Upper lobe of right lung (tissue), 1 donor: Measurements from ENCODE around the gene AP1S1. TPM values are rescaled to one million over a fixed set of nuclear protein-coding genes. Genes with fewer than 3 reads are reported as not detected.
A peak's percentile ranks its signal among the peaks of the same experiment; 100 is the strongest.

ENCODE experiments used
- ATAC-seq: fragments of 200-7000 bp; cut with Tn5 transposase; one replicate; pipeline ENCODE4 v1.9.1; 2020; ENCODE audit warnings: mild to moderate bottlenecking, moderate library complexity
- DNase-seq: peaks from one replicate; pipeline ENCODE4 v3.0.0-alpha.2; 2020
- H3K27ac ChIP-seq: fragments of 200-600 bp; one replicate; pipeline ENCODE4 v1.8.0; 2022
- H3K27me3 ChIP-seq: fragments of 200-600 bp; one replicate; pipeline ENCODE4 v1.8.0; 2022; ENCODE audit warnings: mild to moderate bottlenecking
- H3K36me3 ChIP-seq: fragments of 200-600 bp; one replicate; pipeline ENCODE4 v1.8.0; 2022
- H3K4me1 ChIP-seq: fragments of 200-600 bp; one replicate; pipeline ENCODE4 v1.8.0; 2022
- H3K4me3 ChIP-seq: fragments of 200-600 bp; one replicate; pipeline ENCODE4 v1.8.0; 2022; ENCODE audit warnings: mild to moderate bottlenecking
- H3K9me3 ChIP-seq: fragments of 200-600 bp; one replicate; pipeline ENCODE4 v1.8.0; 2022
- CTCF ChIP-seq: fragments of 200-600 bp; IDR thresholded peaks from one replicate; pipeline ENCODE4 v1.8.0; 2022; ENCODE audit warnings: antibody characterized with exemption
- intact Hi-C: fragments of 100-400 bp; cut with DNase I; formaldehyde crosslinking; loops from one replicate; pipeline ENCODE4 v1.11.0; 2022
- total RNA-seq: library from RNA; stranded (reverse); fragmentation: NEBNext Ultra II Directional; extraction: Animal tissue kit (Norgen Biotek cat#: 25700); gene quantifications from one replicate; pipeline ENCODE4 v1.2.1, GENCODE V29; 2021
- donor health status: DM: no; HTN: yes; CAD: no; lungs with severe emphysema.

AP1S1 gene
- total RNA-seq, 1 donor from 2014 or later = 24.0 TPM

DNA sequence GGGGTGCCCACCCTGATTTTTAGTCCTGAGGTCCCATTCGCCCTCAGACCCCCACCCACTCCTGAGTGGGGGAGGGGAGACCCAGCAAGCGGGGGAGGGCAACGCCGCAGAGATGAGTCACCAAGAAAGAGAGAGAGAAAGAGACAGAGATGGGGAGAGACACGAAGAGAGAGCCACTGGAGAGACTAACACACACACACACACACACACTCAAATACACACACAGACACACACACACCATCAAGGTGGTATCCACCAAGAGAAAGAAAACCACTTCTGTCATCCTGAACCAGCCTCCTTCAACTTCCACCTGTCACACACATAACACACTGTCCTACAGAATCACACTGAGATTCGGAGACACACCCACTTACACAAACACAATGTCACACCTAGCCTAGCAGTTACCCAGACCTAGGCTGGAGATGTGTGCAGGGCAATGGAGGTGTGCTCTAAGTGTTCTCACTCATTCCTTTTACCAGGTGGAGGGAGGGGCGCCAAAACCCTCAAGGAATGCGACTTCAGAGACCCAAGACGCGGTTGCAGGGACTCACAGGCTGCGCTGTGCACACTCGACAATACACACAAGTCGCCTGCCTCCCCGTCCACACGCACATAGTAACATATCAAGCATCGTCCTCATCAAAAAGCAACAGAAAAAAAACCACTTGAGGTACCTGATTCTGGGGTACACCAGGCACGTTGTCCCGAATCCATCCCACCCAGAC lies 15.0 kb downstream of the AP1S1 start:
- Histone ChIP-seq H3K9me3 (no peaks in the 10 kb centered on the region), H3K36me3 (no peaks in the 10 kb centered on the region), H3K4me3 (no peak overlapping the region), H3K4me1 (peaks cover 39% of the 10 kb centered on the region), H3K27me3 (peaks cover 98% of the 10 kb centered on the region), H3K27ac (no peak overlapping the region)
- ATAC-seq (no peak), DNase-seq (no peak)
- no peak for TF ChIP-seq CTCF
- intact Hi-C loops = no loop called here

GRCh38 chr7:101169838-101170551 lies 15.7 kb downstream of the AP1S1 start:
- no peak overlapping the region for H3K27ac ChIP-seq
- DNase-seq (peak; percentile 86), ATAC-seq (peak; percentile 69)
- no peaks in the 10 kb centered on the region for H3K9me3 ChIP-seq
- intact Hi-C loops = no loop called here
- H3K4me1 ChIP-seq = peaks cover 35% of the 10 kb centered on the region
- no peak overlapping the region for H3K4me3 ChIP-seq
- peak; percentile 87 for TF ChIP-seq CTCF
- H3K36me3 ChIP-seq = no peaks in the 10 kb centered on the region
- H3K27me3 ChIP-seq = peaks cover 98% of the 10 kb centered on the region

DNA sequence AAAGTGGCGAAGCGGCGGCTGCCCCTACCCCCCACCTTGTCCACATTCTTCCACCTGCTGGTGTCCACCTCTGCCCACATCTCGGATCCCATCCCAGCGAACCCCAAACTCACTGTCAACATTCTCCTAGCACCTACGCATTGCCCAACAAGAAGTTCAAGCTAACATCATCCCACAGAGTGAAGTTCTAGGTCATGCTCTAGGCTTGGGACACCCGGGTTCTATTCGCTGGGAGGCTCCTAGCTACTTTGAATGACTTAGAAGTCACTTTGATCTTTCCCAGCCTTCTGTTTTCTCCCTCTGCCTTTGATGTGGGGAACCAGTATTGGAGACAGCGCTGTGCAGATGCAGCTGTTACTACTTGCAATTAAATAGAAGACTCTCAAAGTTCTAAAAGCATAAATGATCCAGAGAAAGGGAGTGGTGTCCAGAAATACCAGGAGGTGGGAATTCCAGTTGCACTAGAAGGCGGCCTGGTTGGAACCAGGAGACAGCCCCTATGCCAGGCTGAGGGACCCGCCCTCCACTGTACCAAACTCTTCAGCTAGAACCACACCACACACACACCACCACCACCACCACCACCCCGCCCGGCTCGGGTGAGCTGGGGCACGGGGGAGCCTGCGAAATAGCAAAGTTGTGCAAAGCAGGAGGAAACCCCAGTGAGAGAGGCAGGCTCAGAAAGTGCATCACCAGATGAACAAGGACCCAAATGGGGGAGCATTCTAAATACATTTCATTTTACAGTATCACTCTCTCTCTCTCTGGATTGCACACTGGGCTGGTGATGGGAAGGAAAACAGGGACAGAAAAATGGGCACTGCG lies 16.6 kb downstream of the AP1S1 start:
- peaks cover 98% of the 10 kb centered on the region for H3K27me3 ChIP-seq
- no peak overlapping the region for H3K27ac ChIP-seq
- H3K4me1 ChIP-seq = peaks cover 28% of the 10 kb centered on the region
- no peaks in the 10 kb centered on the region for H3K9me3 ChIP-seq
- no peak overlapping the region for H3K4me3 ChIP-seq
- TF ChIP-seq CTCF = no peak
- H3K36me3 ChIP-seq = no peaks in the 10 kb centered on the region
- ATAC-seq = no peak
- intact Hi-C loops = no loop called here
- DNase-seq = no peak

GRCh38 chr7:101171442-101171837 lies 17.2 kb downstream of the AP1S1 start:
- H3K4me3 ChIP-seq = no peak overlapping the region
- no peak for TF ChIP-seq CTCF
- intact Hi-C loops = no loop called here
- no peak overlapping the region for H3K27ac ChIP-seq
- H3K36me3 ChIP-seq = no peaks in the 10 kb centered on the region
- H3K4me1 ChIP-seq = peaks cover 25% of the 10 kb centered on the region
- H3K27me3 ChIP-seq = peaks cover 98% of the 10 kb centered on the region
- no peak for ATAC-seq
- no peaks in the 10 kb centered on the region for H3K9me3 ChIP-seq
- no peak for DNase-seq

DNA sequence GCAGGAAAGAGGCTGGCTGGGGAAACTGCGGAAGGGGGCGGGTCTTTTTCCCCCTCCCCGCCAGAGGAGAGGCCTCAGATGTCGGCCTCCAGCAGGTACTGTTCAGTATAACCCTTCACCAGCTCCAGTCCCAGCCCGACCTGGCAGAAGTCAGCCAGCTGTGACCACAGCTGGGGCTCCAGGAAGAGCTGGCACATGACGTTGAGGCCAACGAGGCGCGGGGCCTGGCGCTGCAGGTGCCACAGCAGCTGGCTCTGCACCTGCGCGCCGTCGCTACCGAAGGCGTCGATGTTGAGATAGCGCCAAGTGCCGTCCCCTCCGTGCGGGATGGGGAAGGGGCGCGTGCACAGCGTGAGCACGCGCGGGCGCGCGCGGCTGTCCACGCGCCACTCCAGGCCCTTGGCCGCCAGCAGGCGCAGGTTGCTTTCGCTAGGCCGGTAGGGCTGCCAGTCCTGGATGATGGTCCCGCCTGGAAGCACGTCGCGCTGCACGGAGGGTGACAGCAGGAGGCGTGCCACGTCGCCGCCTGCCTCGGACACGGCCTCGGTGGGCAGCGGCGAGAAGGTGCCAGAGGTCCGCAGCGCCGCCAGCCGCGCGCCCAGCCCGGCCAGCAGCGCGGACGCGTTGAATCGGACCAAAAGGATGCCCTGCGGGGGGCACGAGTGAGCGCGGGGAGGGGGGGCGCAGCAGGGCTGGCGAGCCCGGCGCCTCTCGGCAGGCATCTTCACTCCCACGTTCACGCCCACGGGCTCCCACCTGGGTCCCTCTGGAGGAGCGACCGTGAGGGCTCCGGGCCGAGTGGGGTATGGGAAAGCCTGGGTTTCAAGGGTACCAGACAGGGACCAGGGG lies 18.0 kb downstream of the AP1S1 start:
- Histone ChIP-seq H3K4me3 (no peak overlapping the region), H3K4me1 (peaks cover 25% of the 10 kb centered on the region), H3K27me3 (peaks cover 100% of the 10 kb centered on the region), H3K9me3 (no peaks in the 10 kb centered on the region), H3K27ac (no peak overlapping the region), H3K36me3 (no peaks in the 10 kb centered on the region)
- no peak for ATAC-seq
- no peak for DNase-seq
- no peak for TF ChIP-seq CTCF
- intact Hi-C loops = no loop called here
